Mucosa of descending colon (tissue), 3 donors: Measurements from ENCODE around the gene ROBO1. TPM values are rescaled to one million over a fixed set of nuclear protein-coding genes. Genes with fewer than 3 reads are reported as not detected.

Experiments used
- ATAC-seq: fragments of 200-7000 bp; cut with Tn5 transposase; one replicate; pipeline ENCODE4 v1.9.1; 2020; ENCODE audit warnings: mild to moderate bottlenecking, moderate library complexity
- DNase-seq, 3 donors: peaks; one replicate each; pipeline ENCODE4 v3.0.0-alpha.2; 2020
- H3K36me3 ChIP-seq: fragments of 200-600 bp; one replicate; pipeline ENCODE4 v1.8.0; 2021; ENCODE audit warnings: low read depth, mild to moderate bottlenecking
- H3K4me1 ChIP-seq: fragments of 200-600 bp; one replicate; pipeline ENCODE4 v1.8.0; 2021; ENCODE audit warnings: low read depth, mild to moderate bottlenecking
- H3K4me3 ChIP-seq: fragments of 200-600 bp; one replicate; pipeline ENCODE4 v1.8.0; 2021; ENCODE audit warnings: mild to moderate bottlenecking
- H3K9me3 ChIP-seq: fragments of 200-600 bp; one replicate; pipeline ENCODE4 v1.8.0; 2021; ENCODE audit warnings: mild to moderate bottlenecking
- intact Hi-C, 2 donors: fragments of 100-400 bp; cut with DNase I in 1 of 2; cut with micrococcal nuclease in 1 of 2; formaldehyde crosslinking; loops; one replicate each; pipeline versions ENCODE4 v1.11.0 to v1.11.1; 2022; cut with DNase I, micrococcal nuclease
- total RNA-seq, 3 donors: library from RNA; stranded (reverse); fragmentation: NEBNext Ultra II Directional in 2 of 3; extraction: Animal tissue kit (Norgen Biotek cat#: 25700) in 2 of 3; gene quantifications; one replicate each; pipeline versions ENCODE4 v1.2.1 to v1.2.4, GENCODE V29; 2021 to 2023
- TF ChIP-seq, protein P1 (sequence below): fragments of 200-600 bp; IDR thresholded peaks from one replicate; pipeline ENCODE4 v1.8.0; 2022; ENCODE audit warnings: antibody characterized with exemption, mild to moderate bottlenecking
- donor health status: DM: no; HTN: no; CAD: no; lungs with moderate emphysema.
- donor health status: DM: no; HTN: no; CAD: no.
- donor health status: DM: no; HTN: yes; CAD: no.

Gene ROBO1
- total RNA-seq, 3 donors from 2014 or later, result 4.3 to 22.7 (median 10.1) TPM

DNA sequence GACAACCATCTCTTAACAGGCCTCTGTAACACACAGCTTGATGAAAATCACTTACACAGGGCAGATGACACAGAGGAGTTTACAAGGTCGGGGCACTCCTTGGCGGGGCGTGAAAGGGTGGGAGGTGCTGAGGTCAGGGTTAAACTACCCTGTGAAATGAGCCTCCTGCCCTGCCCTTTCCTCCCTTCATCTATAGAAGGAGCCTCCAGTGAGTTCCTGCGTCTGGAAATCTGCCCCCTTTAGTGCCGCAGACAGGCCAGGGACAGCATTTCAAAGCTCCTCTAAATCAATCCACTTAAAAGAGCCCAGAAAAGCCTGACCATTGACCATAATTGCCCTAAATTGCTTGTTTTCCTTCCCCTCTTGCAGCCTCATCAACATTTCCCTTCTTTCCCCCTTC lies 1.9 kb downstream of the ROBO1 start:
- Histone ChIP-seq H3K9me3 (no peaks in the 10 kb centered on the region), H3K4me3 (no peak overlapping the region), H3K4me1 (no peaks in the 10 kb centered on the region), H3K36me3 (no peaks in the 10 kb centered on the region)
- DNase-seq (no peak), ATAC-seq (no peak)
- TF ChIP-seq, protein P1, sequence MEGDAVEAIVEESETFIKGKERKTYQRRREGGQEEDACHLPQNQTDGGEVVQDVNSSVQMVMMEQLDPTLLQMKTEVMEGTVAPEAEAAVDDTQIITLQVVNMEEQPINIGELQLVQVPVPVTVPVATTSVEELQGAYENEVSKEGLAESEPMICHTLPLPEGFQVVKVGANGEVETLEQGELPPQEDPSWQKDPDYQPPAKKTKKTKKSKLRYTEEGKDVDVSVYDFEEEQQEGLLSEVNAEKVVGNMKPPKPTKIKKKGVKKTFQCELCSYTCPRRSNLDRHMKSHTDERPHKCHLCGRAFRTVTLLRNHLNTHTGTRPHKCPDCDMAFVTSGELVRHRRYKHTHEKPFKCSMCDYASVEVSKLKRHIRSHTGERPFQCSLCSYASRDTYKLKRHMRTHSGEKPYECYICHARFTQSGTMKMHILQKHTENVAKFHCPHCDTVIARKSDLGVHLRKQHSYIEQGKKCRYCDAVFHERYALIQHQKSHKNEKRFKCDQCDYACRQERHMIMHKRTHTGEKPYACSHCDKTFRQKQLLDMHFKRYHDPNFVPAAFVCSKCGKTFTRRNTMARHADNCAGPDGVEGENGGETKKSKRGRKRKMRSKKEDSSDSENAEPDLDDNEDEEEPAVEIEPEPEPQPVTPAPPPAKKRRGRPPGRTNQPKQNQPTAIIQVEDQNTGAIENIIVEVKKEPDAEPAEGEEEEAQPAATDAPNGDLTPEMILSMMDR, result no peak
- intact Hi-C loops, result no loop called here

DNA sequence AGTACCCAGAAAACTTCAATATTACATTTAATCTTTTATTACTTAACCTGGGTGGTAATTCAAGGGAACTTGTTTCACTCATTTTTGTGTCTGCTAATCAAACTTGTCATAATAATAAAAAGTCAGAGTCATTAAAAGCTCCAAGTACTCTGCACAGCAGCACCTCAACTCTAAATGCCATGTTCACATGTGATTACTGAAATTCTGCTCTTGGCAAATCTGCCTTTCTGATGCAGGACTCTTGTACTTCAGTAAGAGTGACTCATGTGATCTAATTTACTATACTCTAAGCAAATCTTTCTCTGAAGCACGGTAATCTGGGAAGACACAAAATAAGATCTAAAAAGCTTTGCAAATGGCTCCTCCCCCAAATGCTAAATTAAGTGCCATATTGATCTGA lies 6.4 kb downstream of the ROBO1 start:
- DNase-seq (no peak), ATAC-seq (no peak)
- Histone ChIP-seq H3K9me3 (no peaks in the 10 kb centered on the region), H3K36me3 (no peaks in the 10 kb centered on the region), H3K4me1 (no peaks in the 10 kb centered on the region), H3K4me3 (no peak overlapping the region)
- TF ChIP-seq, protein P1, result no peak
- intact Hi-C loops, result no loop called here

DNA sequence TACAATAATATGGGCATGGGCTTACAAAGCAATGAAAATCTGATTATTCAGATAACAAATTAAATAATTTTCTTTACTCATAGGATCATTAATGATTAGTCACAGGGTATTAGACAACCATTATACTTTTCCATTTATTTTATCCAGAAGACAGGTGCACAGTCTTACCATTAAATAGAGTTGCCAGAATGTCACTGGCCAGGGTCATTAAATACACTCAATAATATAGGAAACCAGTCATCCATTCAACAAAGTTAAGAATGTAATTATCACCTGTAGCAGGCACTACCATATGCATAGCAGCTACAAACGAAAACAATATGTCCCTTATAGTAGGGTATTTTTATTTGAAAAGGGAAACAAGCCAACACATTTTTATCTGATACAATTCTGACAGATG lies 16.1 kb downstream of the ROBO1 start:
- no peak overlapping the region for H3K4me3 ChIP-seq
- no peaks in the 10 kb centered on the region for H3K4me1 ChIP-seq
- TF ChIP-seq, protein P1, result no peak
- no peak for ATAC-seq
- no peak for DNase-seq
- H3K36me3 ChIP-seq, result no peaks in the 10 kb centered on the region
- intact Hi-C loops, result no loop called here
- no peaks in the 10 kb centered on the region for H3K9me3 ChIP-seq

DNA sequence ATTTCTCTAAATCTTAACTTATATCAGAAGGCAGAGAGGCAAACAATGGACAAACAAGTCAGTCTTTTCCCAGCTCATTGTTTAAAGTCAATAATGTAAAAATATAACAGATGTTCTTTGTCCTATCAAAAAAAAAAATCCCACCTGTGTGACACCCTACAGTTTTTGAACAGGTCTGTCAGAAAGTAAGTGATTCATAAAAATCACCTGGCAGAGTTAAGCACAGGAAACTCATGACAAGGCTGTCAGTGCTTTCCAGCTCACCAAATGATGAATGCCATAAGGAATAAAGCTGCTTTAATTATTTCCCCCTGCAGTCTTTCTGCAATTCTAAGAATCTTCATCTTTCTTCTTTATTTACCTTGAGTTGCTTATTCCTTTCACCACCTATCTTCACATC lies 30.3 kb downstream of the ROBO1 start:
- no peak overlapping the region for H3K4me3 ChIP-seq
- H3K4me1 ChIP-seq, result no peaks in the 10 kb centered on the region
- no peaks in the 10 kb centered on the region for H3K36me3 ChIP-seq
- TF ChIP-seq, protein P1, result no peak
- H3K9me3 ChIP-seq, result peaks cover 8% of the 10 kb centered on the region
- ATAC-seq (no peak), DNase-seq (no peak)
- intact Hi-C loops, result no loop called here

DNA sequence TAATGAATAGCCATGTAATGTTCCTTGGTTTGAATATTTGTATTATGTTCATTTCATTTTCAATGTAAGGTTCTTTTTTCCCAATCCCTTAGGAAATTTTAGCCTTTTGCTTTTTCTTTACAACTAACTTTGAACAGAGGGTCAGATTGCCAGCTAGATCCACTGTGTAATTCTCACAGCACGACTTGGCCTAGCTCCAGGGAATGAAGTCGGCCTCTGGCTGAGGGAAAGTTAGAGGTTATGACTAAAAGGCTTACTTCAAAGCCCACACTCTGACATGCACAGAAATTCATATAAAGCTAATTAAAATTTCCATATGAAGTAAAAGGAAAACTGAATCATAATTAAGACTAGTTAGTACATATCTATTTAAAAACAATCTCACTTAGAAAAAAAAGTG lies 38.7 kb downstream of the ROBO1 start:
- intact Hi-C loops, result no loop called here
- no peaks in the 10 kb centered on the region for H3K4me1 ChIP-seq
- no peaks in the 10 kb centered on the region for H3K9me3 ChIP-seq
- TF ChIP-seq, protein P1, result no peak
- H3K36me3 ChIP-seq, result no peaks in the 10 kb centered on the region
- DNase-seq, result no peak
- ATAC-seq, result no peak
- H3K4me3 ChIP-seq, result no peak overlapping the region

DNA sequence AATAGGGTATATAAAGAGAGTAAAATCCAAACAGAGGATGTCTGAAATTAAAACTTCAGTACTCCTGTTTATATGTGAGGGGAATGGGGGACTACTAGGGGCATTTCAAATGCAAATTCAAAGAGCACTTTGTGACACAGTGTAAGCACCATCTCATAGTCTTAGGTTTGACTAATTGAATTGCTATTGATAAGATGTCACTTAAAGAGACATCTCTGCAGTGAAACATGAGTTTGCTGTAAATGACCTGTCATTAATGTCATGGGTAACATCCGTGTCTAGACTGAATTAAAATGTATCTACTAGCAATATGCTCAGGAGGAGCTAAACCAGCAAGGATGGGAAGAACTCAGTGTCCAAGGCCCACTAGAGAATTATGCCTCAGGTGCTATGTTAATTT lies 41.0 kb downstream of the ROBO1 start:
- intact Hi-C loops, result no loop called here
- no peak for ATAC-seq
- Histone ChIP-seq H3K9me3 (no peaks in the 10 kb centered on the region), H3K36me3 (no peaks in the 10 kb centered on the region), H3K4me1 (no peaks in the 10 kb centered on the region), H3K4me3 (no peak overlapping the region)
- TF ChIP-seq, protein P1, result no peak
- no peak for DNase-seq
